ENCODE data around the gene RUFY4. TPM values are rescaled to one million over a fixed set of nuclear protein-coding genes. Genes with fewer than 3 reads are reported as not detected.

The RUFY4 gene
- total RNA-seq, 1 experiment from 2014 or later: not detected

- ATAC-seq (no peak), DNase-seq (ENCODE audit: low read depth, low spot score) (no peak)
- ChIA-PET POLR2A (no interaction called here), CTCF (no interaction called here)
- H3K27ac ChIP-seq (ENCODE audit: low read length): no peak overlapping the region
- no peaks in the 10 kb centered on the region for H3K4me1 ChIP-seq (ENCODE audit: control insufficient read depth, insufficient read depth, low read length)
- in situ Hi-C loops (cut with HindIII; ENCODE audit: low pct_unique_long_range_greater_than_20kb, low sequenced_read_pairs): no loop called here
- no TSS peak for BruUV-seq (replicated peaks)
- H3K9me3 ChIP-seq (ENCODE audit: control insufficient read depth, insufficient read depth, low read depth, low read length): no peaks in the 10 kb centered on the region
- H3K27me3 ChIP-seq (ENCODE audit: control insufficient read depth, insufficient read depth, low read length): no peaks in the 10 kb centered on the region
- no peak overlapping the region for H3K4me3 ChIP-seq (ENCODE audit: low read depth in 2 of 2, low read length in 2 of 2)
- TF ChIP-seq POLR2AphosphoS5 (IDR thresholded peaks at IDR 0.05; ENCODE audit: low read depth, low read length) (no peak), REST (IDR thresholded peaks at IDR 0.05; ENCODE audit: insufficient read depth in 1 of 2, low read depth in 2 of 2, low read length in 1 of 2) (no peak), CTCF (IDR thresholded peaks at IDR 0.05) (no peak), TCF7L2 (IDR thresholded peaks at IDR 0.05; ENCODE audit: low read depth, low read length) (no peak), SIN3A (IDR thresholded peaks at IDR 0.05; ENCODE audit: borderline replicate concordance, insufficient read depth, low read depth, low read length) (no peak)
- intact Hi-C loops (cut with micrococcal nuclease; ENCODE audit: unreplicated experiment): no loop called here
- no peaks in the 10 kb centered on the region for H3K36me3 ChIP-seq (ENCODE audit: control insufficient read depth, insufficient read depth, low read length)
These were observed 47.4 kb upstream of the RUFY4 start for GRCh38 chr2:218021536-218022071.

- ChIA-PET CTCF (no interaction called here), POLR2A (no interaction called here)
- H3K9me3 ChIP-seq (ENCODE audit: control insufficient read depth, insufficient read depth, low read depth, low read length): no peaks in the 10 kb centered on the region
- ATAC-seq: no peak
- H3K4me1 ChIP-seq (ENCODE audit: control insufficient read depth, insufficient read depth, low read length): no peaks in the 10 kb centered on the region
- intact Hi-C loops (cut with micrococcal nuclease; ENCODE audit: unreplicated experiment): no loop called here
- H3K4me3 ChIP-seq (ENCODE audit: low read depth in 2 of 2, low read length in 2 of 2): no peak overlapping the region
- no peak for DNase-seq (ENCODE audit: low read depth, low spot score)
- in situ Hi-C loops (cut with HindIII; ENCODE audit: low pct_unique_long_range_greater_than_20kb, low sequenced_read_pairs): no loop called here
- no peak overlapping the region for H3K27ac ChIP-seq (ENCODE audit: low read length)
- H3K36me3 ChIP-seq (ENCODE audit: control insufficient read depth, insufficient read depth, low read length): no peaks in the 10 kb centered on the region
- no peaks in the 10 kb centered on the region for H3K27me3 ChIP-seq (ENCODE audit: control insufficient read depth, insufficient read depth, low read length)
- no TSS peak for BruUV-seq (replicated peaks)
- TF ChIP-seq POLR2AphosphoS5 (IDR thresholded peaks at IDR 0.05; ENCODE audit: low read depth, low read length) (no peak), TCF7L2 (IDR thresholded peaks at IDR 0.05; ENCODE audit: low read depth, low read length) (no peak), REST (IDR thresholded peaks at IDR 0.05; ENCODE audit: insufficient read depth in 1 of 2, low read depth in 2 of 2, low read length in 1 of 2) (no peak), CTCF (IDR thresholded peaks at IDR 0.05) (no peak), SIN3A (IDR thresholded peaks at IDR 0.05; ENCODE audit: borderline replicate concordance, insufficient read depth, low read depth, low read length) (no peak)
These were observed 46.8 kb upstream of the RUFY4 start for GRCh38 chr2:218022131-218022850.

All from Panc1 (cell line).